Left renal cortex interstitium (tissue), 4 donors: ENCODE data around the gene HERC2. TPM values are rescaled to one million over a fixed set of nuclear protein-coding genes. Genes with fewer than 3 reads are reported as not detected.

ENCODE experiments used
- DNase-seq, 4 donors: peaks; one replicate each; pipeline ENCODE4 v3.0.0-alpha.2; 2013; ENCODE audit warnings: low read depth in 4 of 4, low spot score in 2 of 4, missing footprints in 1 of 4
- polyA plus RNA-seq, 4 donors: library from polyadenylated mRNA; unstranded; fragments of 120-200 nt; gene quantifications; one replicate each; pipeline ENCODE4 v1.2.1, GENCODE V29; 2013; ENCODE audit not compliant: insufficient read length in 4 of 4

Gene HERC2
- polyA plus RNA-seq, 4 donors, result 38.4 to 63.9 (median 50.0) TPM

DNA sequence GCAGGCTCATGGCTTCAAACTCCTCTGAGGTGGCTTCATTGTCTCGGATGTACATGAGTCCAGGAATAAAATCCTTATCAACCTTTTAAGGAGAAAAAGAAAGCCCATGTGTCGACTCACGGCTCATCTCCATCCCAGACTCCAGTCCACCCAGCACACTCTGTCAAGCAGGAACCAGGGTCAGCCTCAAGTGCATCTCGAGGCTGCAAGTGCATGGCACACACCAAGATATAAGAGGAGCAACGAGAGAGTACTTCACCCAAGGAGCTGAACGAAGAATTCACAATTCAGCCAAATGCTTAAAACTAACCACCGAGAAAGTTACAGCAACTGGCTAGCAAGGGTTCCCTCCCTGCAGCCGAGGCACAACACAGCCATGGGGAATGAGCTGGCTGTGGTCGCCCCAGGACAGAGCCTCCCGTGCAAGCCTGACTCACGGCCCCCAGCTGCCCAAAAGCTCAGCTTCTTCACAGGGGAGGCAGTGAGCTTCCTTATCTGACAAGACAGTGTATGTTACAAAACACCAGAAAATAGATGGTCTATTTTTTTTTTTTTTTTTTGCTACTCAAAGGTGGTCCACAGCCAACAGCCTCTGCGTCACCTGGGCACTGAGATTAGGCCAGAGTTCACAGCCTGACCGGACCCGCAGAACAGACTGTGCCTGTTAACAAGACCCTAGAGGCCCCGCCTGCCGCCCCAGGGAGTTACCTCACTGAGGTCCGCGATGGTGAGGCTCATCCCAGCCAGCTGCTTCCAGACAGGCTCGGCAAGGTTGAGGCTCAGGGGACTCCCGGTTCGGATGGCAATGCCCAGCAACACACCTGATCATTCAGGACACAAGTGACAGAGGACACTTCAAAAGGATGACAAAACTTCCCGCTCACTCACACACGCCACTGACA is 207.0 kb downstream of the HERC2 start:
- DNase-seq, result no peak

DNA sequence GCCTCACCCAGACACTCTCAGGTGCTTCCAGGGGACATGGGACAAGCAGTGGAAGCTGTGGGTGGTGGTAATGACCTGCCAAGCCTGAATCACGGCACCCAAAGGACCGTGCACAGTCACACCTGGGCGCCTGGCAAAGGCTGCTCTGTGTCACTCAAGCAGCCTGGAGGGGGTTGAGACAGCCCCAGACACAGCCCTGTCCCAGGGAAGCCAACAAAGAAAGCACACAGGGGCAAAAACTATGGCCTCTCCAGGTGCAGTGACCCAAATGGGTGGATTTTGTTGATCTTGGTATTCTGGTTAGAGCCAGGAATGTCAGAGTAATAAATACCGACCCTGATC is 207.9 kb downstream of the HERC2 start:
- DNase-seq, result no peak

DNA sequence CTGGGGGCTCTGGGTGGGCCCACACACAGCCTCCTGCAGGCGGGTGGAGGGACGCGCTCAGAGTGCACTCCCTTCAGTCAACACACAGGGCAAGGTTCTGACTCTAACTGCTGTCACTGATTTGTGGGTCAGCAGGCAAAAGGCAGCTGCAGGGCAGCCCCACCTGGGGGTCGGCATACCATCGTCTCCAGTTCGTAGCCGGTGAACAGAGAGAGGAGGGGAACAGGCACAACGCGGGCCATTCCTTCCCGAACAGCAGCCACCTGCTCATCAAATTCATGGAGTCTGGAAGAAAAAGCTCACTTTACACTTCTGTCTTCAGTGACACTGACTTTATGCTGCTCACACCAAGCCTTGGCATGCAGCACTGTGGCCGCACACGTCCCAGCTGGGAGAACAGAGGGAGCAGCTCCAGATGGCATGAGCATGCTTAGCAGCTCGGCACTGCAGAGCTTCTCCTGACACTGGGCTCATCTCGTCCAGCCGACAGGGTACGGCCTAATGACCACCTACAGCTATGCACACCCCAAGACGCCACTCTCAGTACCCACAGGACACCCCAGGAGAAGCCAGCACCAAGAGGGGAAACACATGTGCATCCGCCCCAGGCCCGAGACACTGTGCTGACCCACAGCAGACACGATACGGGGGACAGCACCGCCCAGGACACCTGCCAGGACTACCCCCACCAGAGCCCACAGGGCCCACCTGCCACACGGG is 208.4 kb downstream of the HERC2 start:
- DNase-seq, result no peak

DNA sequence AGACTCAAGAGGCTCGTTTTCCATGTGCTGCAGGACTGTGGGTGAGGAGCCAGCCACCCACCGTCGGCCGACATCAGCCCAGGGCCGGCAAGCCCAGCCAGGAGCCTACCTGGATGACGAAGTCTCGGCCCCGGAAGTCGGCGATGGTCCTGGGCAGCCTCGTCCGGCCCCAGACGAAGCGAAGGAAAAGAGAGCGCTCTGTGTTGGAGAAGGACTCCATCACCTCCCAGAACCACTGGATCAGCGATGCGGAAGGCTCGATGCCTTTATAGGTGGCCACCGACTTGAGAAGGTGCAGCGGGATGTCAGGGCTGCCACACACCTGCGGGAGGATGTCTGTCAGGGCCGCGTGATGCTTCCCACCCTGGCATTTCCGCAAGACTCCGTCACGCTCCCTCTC is 209.0 kb downstream of the HERC2 start:
- DNase-seq, result no peak

DNA sequence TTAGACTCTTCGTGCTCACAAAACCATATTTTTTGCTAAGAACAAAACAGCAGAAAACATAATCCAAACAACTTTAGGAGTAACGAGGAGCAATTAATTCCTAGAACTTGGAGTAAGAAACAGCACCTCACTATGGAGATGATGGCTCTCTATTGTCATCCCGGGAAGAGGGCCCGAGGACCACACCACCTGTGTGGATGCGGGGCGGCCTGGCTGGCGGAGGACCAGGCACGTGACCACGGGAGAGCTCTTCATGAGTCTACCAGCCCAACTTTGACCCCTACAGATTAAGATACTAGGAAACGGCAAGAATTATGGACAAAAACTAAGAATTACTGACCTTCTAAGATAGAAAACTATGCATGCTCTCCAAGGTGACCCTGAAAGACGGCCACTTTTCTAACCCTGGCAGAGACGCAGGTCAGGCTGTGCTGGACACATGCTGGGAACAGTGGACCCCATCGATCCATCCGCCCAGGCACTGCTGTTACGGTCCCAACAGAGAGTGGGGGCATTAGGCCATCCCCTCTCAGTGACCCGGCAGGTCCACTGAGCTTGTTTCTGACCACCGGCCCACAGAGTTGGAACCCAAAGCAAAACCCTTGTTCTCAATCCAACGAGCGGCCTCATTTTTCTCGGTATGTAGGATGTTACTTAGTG is 209.7 kb downstream of the HERC2 start:
- DNase-seq, result no peak

DNA sequence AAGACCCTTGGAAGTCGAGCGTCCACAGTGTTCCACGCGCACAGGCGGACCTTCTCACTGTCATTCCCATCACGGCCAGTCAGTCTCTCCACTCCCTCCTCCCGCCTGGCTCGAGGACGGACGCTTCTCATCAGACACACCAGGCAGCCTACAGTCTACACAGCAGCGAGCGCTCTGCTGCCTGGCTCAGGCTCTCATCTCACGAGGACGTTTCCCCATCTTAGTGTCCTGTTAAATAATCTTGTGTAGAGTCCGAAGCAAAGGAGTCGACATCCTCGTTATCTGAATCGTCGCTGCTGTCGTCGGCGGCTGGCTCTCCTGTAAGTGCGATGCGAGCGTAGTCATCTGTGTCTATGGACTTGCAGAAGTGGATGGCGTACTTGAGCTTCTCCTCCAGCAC is 210.4 kb downstream of the HERC2 start:
- no peak for DNase-seq

DNA sequence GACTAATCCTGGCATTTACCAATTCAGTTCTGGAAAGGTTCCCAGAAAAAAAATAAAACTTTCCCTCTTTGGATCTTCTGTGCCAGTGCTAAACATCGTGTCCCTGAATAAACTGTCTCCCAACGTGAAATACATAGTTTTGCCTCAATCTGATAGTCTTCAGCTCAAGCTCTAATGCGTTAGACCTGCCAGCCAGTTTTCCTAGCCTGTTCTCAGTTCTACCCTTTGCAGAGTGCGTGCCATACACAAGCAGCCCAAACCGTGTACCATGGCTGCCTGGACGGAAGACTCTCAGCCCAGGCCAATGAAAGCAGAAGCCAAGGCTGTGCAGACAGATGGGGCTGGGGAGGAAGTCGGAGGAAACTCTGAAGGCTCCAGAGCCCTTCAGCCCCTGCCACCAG is 211.5 kb downstream of the HERC2 start:
- no peak for DNase-seq

DNA sequence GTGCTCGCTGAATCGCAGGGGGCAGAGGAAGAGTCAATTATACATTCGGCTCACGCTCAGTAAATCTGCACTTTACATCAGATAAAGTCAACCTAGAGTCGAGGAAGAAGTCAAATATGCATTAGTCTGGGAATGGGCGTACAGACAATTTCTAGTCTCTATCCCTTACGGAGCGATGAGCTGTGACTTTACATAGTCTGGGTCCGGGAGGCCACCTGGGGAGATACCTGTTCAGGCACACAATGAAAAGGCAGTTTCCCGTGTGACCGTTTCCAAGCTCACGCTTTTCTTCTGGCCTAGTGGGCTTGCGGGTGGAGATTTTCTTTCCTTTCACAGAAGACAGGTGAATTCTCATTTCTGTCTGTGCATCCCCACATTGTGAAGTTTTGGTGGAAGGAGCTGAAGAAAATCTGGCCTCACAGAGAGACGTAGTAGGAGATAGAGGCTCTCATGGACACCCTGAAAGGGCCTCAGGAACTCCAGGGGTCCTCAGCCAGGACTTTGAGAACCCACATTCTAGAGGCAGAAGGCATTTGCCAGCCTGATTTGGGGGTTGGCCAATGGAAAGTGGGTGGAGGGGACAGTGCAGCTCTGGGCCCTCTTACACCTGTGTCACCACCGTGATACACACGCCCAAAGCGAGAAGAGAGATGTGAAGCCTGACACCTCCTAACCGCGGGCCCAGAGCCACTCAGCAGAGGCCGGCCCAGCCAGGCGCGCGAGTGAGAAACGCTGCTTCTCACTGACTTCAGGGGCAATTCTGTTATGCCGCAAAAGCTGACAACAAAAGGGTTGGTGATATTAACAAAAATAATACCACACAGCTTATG is 212.1 kb downstream of the HERC2 start:
- no peak for DNase-seq

DNA sequence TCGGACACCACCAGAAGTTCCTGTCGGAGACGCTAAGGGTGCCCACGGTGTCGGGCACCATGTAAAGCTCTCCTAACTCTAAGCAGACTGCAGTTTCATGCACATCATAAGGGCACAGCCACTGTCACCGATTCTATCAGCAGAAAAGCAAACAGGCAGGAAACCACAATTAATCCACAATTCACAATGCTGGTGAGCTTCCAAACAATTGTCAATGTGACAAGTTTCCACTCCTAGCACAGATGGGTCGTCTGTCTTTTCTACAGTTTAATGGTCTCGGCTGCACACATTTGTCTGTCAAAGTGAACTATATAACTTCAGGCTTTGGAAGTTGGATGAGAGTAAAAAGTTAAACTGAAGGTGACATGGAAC is 214.1 kb downstream of the HERC2 start:
- no peak for DNase-seq

DNA sequence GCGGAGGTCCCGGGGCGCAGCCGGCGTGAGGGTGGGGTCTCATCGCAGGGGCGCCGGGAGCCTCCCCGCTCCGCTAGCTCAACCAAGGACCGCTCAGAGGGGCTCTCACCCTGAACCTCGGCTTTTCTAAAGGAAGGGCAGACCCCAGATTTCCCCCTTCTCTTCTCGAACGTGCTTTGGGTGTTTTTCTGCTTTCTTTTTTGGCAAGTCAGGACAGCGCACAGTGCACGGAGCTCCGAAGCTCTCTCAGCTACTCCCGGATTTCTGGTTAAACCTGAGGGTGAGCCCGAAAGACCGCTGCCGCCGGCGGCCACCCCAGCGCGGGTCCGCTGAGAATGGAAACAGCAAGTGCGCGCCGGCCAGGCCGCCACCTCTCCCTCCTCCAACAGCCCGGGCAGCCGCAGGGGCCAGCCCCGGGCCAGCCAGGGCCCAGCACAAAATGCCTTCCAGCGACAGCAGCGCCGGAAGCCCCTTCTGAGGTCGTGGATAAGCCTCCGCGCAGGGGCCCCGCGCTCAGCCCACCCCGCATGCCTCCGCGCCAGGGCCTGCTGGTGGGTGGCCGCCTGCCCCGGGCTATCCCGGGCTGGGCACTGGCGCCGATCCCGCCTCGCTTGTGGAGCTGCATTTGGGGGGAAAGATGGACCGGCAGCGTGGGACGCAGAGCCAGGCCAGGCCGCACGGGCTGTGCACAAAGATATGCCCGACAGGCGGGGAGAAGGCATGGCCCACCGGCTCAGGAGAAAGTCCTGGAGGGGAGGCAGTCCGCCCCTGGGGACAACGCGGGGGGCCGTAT is 214.7 kb downstream of the HERC2 start:
- DNase-seq, result no peak

DNA sequence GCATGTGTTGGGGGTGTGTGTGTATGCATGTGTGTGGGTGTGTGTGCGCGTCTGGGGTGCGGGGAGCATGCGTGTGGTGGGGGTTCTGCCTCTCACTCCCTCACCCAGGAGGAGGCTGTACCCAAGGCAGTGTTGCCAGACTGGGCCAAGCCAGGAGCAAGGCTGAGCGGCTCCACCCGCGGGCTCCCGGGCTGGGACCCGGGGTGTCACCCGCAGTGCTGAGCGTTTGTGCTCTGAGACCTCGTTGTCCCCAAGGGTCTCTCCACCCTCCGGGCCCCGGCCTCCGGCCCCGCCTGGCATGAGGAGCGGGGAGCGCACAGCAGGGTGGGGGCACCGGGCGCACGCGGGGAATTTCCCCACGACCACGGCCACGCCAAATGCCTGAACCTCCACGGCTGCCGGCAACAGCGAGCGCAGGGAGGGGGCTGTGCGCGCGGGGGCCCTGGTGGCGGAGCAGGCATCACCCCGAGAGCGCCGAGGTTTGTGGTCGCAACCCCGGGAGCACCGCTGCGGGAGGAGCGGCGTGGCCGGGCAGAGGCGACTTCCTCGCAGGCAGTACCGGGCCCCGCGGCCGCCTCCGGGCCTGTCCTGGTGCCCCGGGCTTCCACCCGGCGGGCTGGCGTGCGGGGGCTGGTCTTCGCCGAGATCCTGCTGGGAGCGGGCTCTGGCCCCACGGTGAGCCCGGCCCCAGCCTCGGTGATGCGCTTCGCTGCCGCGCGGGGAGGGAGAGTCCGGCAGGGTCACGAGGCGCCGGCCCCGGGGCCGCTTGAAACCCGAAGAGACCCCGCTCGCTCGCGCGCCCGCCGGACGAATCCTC is 215.5 kb downstream of the HERC2 start:
- no peak for DNase-seq

DNA sequence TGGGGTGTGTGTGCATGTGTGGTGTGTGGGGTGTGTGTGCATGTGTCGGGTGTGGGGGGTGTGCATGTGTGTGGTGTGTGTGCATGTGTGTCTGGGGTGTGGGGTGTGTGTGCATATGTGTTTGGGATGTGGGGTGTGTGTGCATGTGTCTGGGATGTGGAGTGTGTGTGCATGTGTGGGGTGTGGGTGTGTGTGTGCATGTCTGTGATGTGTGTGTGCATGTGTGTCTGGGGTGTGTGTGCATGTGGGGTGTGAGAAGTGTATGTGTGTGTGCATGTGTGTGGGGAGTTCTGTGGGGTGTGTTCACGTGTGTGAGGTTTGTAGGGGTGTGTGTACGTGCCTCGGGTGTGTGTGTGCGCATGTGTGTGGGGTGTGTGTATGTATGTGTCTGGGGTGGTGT is 216.2 kb downstream of the HERC2 start:
- no peak for DNase-seq

DNA sequence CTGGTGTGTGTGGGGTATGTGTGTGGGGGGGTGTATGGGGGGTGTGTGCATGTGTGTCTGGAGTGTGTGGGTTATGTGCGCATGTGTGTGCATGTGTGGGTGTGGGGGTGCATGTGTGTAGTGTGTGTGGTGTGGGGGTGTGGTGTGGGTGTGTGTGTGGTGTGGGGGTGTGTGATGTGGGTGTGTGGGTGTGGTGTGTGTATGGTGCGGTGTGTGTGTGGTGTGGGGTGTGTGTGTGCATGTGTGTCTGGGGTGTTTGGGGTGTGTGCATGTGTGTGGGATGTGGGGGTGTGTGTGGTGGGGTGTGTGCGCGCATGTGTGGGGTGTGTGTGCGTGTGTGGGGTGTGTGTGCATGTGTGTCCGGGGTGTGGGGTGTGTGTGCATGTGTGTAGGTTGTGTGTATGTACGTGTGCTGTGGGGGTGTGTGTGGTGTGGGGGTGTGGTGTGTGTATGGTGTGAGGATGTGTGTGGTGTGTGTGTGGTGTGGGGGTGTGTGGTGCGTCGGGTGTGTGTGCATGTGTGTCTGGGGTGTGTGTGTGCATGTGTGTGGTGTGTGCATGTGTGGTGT is 216.7 kb downstream of the HERC2 start:
- DNase-seq, result no peak

DNA sequence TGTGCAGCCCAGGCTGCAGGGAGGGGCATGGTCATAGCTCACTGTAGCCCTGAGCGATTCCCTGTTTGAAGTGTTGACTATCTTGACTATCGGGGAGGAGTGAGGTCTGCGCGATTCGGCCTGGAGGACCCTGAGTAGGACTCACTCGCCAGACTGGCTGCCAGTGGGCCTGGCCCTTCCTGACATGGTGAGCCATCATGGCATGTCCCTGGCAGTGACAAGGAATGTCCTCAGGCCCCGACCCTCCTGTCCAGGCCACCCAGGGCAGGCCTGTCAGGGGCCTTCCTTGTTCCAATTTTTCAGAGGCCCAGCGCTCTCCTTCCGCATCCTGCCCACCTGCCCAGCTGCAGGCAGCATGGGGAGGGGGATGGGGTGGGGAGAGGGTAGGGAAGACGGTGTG is 217.7 kb downstream of the HERC2 start:
- DNase-seq, result no peak

DNA sequence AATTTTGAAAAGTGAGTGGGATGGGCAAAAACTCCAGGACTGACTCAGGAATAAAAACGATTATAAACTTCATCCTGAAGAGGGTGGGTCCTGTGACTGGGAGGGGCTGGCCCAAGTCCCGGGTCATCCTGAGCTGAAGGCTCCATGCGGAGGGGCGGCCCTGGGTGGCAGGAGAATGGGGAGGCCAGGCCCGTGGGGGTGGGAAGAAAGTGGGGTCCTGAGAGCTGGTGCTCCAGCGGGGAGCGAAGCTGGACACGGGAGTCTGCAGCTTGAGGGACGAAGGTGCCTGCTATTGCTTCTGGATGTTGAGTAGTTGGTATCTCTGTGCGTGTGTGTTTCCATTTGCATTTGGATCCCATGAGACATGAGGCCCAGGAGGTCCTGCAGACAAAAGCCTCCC is 218.1 kb downstream of the HERC2 start:
- DNase-seq, result no peak

DNA sequence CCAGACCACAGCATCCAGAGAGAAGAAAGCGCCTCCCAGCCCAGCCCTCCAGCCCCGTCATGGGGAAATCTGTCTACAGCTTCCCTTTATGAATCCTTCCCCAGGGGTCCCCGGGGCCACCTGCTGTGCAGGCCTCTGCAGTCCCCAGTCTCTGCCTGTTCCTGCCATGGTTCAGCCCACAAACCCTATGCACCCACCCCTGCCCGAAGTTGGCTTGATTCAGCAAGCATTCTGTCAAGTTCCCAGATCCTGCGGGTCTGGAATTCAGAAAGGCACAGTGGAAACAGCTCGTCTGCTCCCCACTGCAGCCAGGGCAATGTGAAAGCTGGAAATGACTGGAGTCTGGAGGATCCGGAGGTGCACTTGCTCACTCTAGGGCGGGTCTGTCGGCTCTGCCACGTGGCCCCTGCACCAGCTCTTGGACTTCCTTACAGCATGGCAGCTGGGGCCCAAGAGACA is 220.0 kb downstream of the HERC2 start:
- DNase-seq, result no peak

DNA sequence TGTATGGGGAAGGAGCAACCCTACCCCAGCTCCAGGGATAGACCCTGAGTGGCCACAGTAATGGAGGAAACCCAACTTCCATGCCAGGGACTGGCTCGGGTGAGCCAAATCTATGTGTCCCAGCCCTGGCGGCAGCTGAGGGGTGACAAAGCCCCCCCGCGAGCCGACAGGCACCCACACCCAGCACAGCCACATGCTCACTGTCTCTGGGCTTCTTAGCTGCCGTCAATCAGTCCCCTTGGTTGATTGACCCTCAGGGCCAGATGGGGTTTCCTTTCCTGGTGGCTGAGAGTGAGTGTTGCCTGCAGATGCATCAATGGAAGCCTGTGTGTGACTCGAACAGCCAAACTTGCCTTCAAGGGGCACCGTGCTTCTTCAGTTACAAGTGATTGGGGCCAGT is 220.8 kb downstream of the HERC2 start:
- DNase-seq, result no peak

DNA sequence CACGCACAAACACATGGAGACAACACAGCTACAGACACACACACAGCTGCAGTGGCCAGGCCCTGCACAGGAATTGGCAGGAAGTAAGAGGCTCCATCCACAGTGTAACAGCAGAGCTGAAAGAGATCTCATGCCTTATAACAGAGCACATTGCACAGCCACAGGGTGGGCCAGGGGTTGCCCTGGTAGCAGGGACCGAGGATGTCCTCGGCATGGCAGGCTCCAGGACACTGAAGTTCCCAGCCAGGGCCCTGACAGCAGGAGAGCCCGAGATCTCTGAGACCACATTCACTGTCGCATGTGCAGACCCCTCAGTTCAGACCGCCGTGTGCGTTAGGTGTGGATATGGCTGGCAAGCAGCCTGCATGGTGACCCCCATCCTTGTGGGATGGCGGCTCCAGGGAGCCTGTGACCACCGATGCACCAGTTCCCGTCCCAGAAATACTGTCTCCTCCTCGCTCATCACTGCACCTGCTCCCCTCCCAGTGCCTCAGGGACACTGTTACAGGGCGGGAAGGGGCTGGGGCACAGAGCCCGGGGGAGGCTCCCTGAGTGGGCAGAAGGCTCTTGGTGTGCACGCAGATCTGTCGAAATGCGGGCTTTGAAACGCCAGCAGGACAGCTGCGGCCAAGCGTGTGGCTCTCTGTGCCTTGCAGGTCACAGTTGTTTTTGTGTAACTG is 221.3 kb downstream of the HERC2 start:
- DNase-seq, result no peak
